Body of pancreas (tissue), 4 donors: Measurements from ENCODE around the gene RHOT2. TPM values are rescaled to one million over a fixed set of nuclear protein-coding genes. Genes with fewer than 3 reads are reported as not detected.

Source experiments
- ATAC-seq: fragments of 150-250 bp; one replicate; pipeline ENCODE4 v1.9.1; 2016
- DNase-seq, 4 donors: peaks; one replicate each; pipeline ENCODE4 v3.0.0-alpha.2; 2019
- H3K27ac ChIP-seq, 4 donors: fragments of 200-600 bp; sonication (generic); 1 replicate in 3 of 4; 2 replicates in 1 of 4; pipeline versions ENCODE4 v1.5.1 to v1.6.1; 2016 to 2019; ENCODE audit warnings: mild to moderate bottlenecking in 1 of 4, mixed read lengths in 1 of 4, moderate library complexity in 1 of 4
- H3K27me3 ChIP-seq, 2 donors: fragments of 200-600 bp; sonication (generic); one replicate each; pipeline ENCODE4 v1.6.0; 2016; ENCODE audit warnings: mild to moderate bottlenecking in 1 of 2
- H3K36me3 ChIP-seq, 2 donors: fragments of 200-600 bp; sonication (generic); replicated peaks in 1 of 2; 2 replicates each; pipeline ENCODE4 v1.5.1; 2016; ENCODE audit warnings: low read depth in 2 of 2; ENCODE audit not compliant: insufficient read depth in 1 of 2
- H3K4me1 ChIP-seq: fragments of 200-600 bp; sonication (generic); one replicate; pipeline ENCODE4 v1.6.0; 2016
- H3K4me3 ChIP-seq, 2 donors: fragments of 200-600 bp; sonication (generic); 1 replicate in 1 of 2; 2 replicates in 1 of 2; pipeline ENCODE4 v1.5.1; 2016 to 2019
- H3K9me3 ChIP-seq, 3 donors: fragments of 200-600 bp; sonication (generic); 1 replicate in 2 of 3; 2 replicates in 1 of 3; pipeline ENCODE4 v1.5.1; 2016
- POLR2A ChIP-seq, 3 donors: fragments of 450-650 bp; IDR thresholded peaks; one replicate each; pipeline ENCODE4 v1.6.1; 2016; ENCODE audit warnings: antibody characterized with exemption in 3 of 3, mild to moderate bottlenecking in 2 of 3
- WGBS, 2 donors: methylation state at CpG; one replicate each; pipeline ENCODE4 v1.1.5; 2017; 5-methylcytosine and 5-hydroxymethylcytosine counted together
- intact Hi-C: fragments of 100-400 bp; cut with DNase I; formaldehyde crosslinking; loops from one replicate; pipeline ENCODE4 v1.15.1; 2023
- total RNA-seq, 2 donors: library from RNA; depleted of rRNA; stranded (reverse); fragments of >200 nt; gene quantifications; one replicate each; pipeline ENCODE4 v1.1.0, GENCODE V29; 2016
- TF ChIP-seq, protein P1 (sequence below), 7 experiments: fragments of 450-650 bp in 4 of 7; fragments of 200-600 bp in 3 of 7; sonication (generic) in 3 of 7; IDR thresholded peaks; one replicate each; pipeline ENCODE4 v1.5.1; 2016 to 2019; ENCODE audit warnings: antibody characterized with exemption in 7 of 7

Gene RHOT2
- total RNA-seq, 2 donors from 2014 or later: 65.6 to 89.0 TPM

DNA sequence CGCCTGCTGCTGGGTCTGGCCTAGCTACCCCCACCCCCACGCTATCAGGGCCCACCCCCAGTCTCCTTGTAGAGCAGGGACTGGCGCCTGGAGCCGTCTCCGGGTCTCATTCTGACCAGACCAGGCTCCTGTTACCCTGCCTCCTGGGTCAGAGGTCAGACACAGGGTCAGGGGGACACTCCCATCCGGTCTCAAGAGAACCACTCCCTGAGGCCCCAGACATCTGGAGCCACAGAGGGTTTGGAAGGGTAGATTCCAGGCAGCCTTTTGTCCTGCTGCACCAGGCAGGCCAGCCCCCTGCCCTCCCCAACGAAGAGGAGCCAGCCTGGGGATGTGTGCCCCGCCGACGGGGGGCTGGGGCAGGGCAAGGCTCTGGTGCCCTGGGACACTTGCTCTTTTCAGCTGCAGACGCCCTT lies 38.1 kb upstream of the RHOT2 start:
- H3K36me3 ChIP-seq: peaks cover 4 to 7% of the 10 kb centered on the region in 2 donors
- no peak overlapping the region for H3K4me3 ChIP-seq
- H3K4me1 ChIP-seq: peaks cover 17% of the 10 kb centered on the region
- intact Hi-C loops: no loop called here
- no peak for TF ChIP-seq POLR2A (IDR thresholded peaks at IDR 0.05)
- TF ChIP-seq, protein P1, sequence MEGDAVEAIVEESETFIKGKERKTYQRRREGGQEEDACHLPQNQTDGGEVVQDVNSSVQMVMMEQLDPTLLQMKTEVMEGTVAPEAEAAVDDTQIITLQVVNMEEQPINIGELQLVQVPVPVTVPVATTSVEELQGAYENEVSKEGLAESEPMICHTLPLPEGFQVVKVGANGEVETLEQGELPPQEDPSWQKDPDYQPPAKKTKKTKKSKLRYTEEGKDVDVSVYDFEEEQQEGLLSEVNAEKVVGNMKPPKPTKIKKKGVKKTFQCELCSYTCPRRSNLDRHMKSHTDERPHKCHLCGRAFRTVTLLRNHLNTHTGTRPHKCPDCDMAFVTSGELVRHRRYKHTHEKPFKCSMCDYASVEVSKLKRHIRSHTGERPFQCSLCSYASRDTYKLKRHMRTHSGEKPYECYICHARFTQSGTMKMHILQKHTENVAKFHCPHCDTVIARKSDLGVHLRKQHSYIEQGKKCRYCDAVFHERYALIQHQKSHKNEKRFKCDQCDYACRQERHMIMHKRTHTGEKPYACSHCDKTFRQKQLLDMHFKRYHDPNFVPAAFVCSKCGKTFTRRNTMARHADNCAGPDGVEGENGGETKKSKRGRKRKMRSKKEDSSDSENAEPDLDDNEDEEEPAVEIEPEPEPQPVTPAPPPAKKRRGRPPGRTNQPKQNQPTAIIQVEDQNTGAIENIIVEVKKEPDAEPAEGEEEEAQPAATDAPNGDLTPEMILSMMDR (IDR thresholded peaks at IDR 0.05): no peak
- H3K27ac ChIP-seq: no peak overlapping the region
- no peaks in the 10 kb centered on the region for H3K27me3 ChIP-seq
- DNase-seq (peak in 2 of 4 donors; percentile 15 to 17), ATAC-seq (peak; percentile 5)
- 40 to 55% methylated on average over 1 to 6 of the region's 11 CpGs for WGBS, 2 donors
- no peaks in the 10 kb centered on the region for H3K9me3 ChIP-seq

DNA sequence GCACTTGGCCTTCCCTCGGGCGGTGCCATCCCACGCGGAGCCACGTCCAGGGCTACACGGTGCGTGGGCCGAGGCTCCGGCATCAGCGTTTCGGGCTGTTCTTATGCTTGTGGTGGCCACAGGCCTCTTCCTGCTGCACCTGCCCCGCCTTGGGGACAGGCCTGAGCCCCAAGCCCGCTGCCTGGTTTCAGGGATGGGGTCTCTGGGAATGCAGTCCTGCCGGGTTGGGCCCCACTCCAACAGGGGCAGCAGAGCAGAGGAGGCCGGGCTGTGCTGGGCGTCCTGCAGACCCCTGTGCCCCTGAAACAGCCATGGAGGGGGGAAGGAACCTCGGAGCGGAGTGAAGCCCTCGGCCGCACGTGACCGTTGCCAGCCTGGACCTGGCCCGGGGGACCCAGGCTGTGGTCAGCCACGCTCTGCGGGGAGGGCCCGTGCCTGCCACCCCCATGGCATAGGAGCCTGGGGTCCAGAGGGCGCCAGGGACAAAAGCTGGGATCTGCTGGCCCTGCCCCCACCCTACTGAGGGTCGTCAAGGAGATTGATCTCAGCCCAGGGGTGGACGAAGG lies 37.6 kb upstream of the RHOT2 start:
- Histone ChIP-seq H3K36me3 (peaks cover 4 to 7% of the 10 kb centered on the region in 2 donors), H3K9me3 (no peaks in the 10 kb centered on the region), H3K4me1 (peaks cover 22% of the 10 kb centered on the region), H3K4me3 (no peak overlapping the region), H3K27ac (no peak overlapping the region), H3K27me3 (no peaks in the 10 kb centered on the region)
- DNase-seq: peak in 2 of 4 donors; percentile 14 to 17
- TF ChIP-seq, protein P1 (IDR thresholded peaks at IDR 0.05): no peak
- no peak for TF ChIP-seq POLR2A (IDR thresholded peaks at IDR 0.05)
- no peak for ATAC-seq
- intact Hi-C loops: no loop called here
- WGBS, 2 donors: 50 to 63% methylated on average over 2 to 29 of the region's 29 CpGs

DNA sequence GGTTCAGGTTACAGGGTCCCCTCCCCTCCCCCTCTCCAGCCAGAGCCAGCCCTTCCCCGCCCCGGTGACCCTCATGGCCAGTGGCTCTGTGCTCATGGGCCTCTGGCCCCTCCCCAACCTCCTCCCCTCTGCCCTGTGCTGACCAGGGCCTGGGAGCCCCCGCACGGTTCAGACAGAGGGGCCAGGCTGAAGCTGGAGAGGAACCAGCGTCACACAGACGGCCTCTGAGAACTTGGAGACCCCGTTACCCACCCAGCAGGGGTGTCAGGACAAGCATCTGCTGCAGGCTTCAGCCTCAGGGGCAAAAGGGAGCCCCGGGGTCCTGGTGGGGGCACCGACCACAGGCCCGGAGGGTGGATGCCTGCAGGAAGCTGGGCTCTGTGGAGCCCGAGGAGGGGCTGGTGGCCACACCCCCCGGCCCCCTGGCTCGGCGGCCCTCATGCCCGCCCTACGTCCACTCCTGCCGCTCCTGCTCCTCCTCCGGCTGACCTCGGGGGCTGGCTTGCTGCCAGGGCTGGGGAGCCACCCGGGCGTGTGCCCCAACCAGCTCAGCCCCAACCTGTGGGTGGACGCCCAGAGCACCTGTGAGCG lies 37.0 kb upstream of the RHOT2 start, which contains the start of gene WFIKKN1:
WFIKKN1 (plus strand) TSS at position 171 of the 591 bp plus-strand sequence; CDS start at position 440, 269 bp downstream.
- H3K4me1 ChIP-seq: peaks cover 27% of the 10 kb centered on the region
- no peaks in the 10 kb centered on the region for H3K27me3 ChIP-seq
- no peak for TF ChIP-seq POLR2A (IDR thresholded peaks at IDR 0.05)
- TF ChIP-seq, protein P1 (IDR thresholded peaks at IDR 0.05): no peak
- no peaks in the 10 kb centered on the region for H3K9me3 ChIP-seq
- 3 to 8% methylated on average over 4 to 20 of the region's 23 CpGs for WGBS, 2 donors
- no peak within 1 kb of the TSS for H3K27ac ChIP-seq
- intact Hi-C loops: no loop called here
- DNase-seq: peak; percentile 52 to 77 (median 62)
- no peak within 1 kb of the TSS for H3K4me3 ChIP-seq
- peak; percentile 38 for ATAC-seq
- peaks cover 4 to 6% of the 10 kb centered on the region in 2 donors for H3K36me3 ChIP-seq

DNA sequence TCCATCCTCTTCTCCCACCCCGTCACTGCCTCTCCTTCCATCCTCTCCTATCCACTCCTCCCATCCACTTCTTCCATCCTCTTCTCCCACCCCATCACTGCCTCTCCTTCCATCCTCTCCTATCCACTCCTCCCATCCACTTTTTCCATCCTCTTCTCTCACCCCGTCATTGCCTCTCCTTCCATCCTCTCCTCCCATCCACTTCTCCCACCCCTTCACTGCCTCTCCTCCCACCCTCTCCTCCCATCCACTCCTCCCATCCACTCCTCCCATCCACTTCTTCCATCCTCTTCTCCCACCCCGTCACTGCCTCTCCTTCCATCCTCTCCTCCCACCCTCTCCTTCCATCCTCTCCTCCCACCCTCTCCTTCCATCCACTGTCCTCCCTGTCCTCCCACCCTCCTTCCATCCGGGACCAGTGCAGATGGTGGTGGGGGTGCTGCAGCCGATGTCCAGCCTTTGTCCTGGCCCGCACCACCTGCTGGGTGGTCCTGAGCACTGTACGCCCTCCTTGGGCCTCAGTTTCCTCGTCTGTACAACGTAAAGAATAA lies 36.0 kb upstream of the RHOT2 start:
- no peak overlapping the region for H3K27ac ChIP-seq
- no peak overlapping the region for H3K4me3 ChIP-seq
- intact Hi-C loops: no loop called here
- ATAC-seq (no peak), DNase-seq (no peak)
- no peaks in the 10 kb centered on the region for H3K9me3 ChIP-seq
- peaks cover 28% of the 10 kb centered on the region for H3K4me1 ChIP-seq
- H3K27me3 ChIP-seq: no peaks in the 10 kb centered on the region
- WGBS, 2 donors: 33 to 40% methylated on average over 9 of the region's 9 CpGs
- TF ChIP-seq, protein P1 (IDR thresholded peaks at IDR 0.05): no peak
- no peak for TF ChIP-seq POLR2A (IDR thresholded peaks at IDR 0.05)
- H3K36me3 ChIP-seq: peaks cover 4 to 6% of the 10 kb centered on the region in 2 donors
